Measurements from ENCODE around the gene PTBP1.
"Not testable (repeated sequence)": the region's sequence is repeated elsewhere in the genome, so short reads cannot be mapped to it uniquely, and the experiment has no call there.

PTBP1 gene

DNA sequence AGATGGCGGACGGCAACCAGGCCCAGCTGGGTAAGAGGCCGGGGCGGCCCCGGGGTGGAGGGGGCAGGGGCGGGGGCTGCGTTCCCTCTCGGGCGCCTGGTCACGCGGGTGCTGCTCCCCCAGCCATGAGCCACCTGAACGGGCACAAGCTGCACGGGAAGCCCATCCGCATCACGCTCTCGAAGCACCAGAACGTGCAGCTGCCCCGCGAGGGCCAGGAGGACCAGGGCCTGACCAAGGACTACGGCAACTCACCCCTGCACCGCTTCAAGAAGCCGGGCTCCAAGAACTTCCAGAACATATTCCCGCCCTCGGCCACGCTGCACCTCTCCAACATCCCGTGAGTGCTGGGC, 11.1 kb downstream of the PTBP1 start:
- DNase-seq (ENCODE audit: low read depth in 1 of 2, low spot score in 1 of 2) = no peak

DNA sequence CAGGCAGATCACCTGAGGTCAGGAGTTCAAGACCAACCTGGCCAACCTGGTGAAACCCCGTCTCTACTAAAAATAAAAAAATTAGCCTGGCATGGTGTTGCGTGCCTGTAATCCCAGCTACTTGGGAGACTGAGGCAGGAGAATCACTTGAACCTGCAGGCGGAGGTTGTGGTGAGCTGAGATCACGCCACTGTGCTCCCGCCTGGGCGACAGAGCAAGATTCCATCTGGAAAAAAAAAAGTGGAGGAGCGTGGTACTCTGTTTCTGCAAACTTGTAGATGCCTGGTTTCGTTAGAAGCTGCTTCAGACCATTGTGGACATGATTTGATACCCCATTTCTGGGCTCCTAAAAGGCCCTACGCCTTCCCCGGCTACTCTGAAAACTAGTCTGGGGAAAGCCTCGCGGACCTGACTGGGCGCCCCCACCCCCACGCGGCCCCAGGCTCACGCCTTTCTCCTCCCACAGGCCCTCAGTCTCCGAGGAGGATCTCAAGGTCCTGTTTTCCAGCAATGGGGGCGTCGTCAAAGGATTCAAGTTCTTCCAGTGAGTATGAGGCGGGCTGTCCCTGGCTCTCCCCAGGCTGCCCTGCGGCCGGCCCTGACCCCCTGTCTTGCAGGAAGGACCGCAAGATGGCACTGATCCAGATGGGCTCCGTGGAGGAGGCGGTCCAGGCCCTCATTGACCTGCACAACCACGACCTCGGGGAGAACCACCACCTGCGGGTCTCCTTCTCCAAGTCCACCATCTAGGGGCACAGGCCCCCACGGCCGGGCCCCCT, 13.0 kb downstream of the PTBP1 start:
- no peak for DNase-seq (ENCODE audit: low read depth in 1 of 2, low spot score in 1 of 2)

DNA sequence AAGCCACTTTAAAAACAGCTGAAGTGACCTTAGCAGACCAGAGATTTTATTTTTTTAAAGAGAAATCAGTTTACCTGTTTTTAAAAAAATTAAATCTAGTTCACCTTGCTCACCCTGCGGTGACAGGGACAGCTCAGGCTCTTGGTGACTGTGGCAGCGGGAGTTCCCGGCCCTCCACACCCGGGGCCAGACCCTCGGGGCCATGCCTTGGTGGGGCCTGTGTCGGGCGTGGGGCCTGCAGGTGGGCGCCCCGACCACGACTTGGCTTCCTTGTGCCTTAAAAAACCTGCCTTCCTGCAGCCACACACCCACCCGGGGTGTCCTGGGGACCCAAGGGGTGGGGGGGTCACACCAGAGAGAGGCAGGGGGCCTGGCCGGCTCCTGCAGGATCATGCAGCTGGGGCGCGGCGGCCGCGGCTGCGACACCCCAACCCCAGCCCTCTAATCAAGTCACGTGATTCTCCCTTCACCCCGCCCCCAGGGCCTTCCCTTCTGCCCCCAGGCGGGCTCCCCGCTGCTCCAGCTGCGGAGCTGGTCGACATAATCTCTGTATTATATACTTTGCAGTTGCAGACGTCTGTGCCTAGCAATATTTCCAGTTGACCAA, 13.7 kb downstream of the PTBP1 start:
- no peak for DNase-seq (ENCODE audit: low read depth in 1 of 2, low spot score in 1 of 2)

DNA sequence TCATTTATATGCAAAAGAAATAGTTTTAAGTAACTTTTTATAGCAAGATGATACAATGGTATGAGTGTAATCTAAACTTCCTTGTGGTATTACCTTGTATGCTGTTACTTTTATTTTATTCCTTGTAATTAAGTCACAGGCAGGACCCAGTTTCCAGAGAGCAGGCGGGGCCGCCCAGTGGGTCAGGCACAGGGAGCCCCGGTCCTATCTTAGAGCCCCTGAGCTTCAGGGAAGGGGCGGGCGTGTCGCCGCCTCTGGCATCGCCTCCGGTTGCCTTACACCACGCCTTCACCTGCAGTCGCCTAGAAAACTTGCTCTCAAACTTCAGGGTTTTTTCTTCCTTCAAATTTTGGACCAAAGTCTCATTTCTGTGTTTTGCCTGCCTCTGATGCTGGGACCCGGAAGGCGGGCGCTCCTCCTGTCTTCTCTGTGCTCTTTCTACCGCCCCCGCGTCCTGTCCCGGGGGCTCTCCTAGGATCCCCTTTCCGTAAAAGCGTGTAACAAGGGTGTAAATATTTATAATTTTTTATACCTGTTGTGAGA, 14.3 kb downstream of the PTBP1 start:
- no peak for DNase-seq (ENCODE audit: low read depth in 1 of 2, low spot score in 1 of 2)

DNA sequence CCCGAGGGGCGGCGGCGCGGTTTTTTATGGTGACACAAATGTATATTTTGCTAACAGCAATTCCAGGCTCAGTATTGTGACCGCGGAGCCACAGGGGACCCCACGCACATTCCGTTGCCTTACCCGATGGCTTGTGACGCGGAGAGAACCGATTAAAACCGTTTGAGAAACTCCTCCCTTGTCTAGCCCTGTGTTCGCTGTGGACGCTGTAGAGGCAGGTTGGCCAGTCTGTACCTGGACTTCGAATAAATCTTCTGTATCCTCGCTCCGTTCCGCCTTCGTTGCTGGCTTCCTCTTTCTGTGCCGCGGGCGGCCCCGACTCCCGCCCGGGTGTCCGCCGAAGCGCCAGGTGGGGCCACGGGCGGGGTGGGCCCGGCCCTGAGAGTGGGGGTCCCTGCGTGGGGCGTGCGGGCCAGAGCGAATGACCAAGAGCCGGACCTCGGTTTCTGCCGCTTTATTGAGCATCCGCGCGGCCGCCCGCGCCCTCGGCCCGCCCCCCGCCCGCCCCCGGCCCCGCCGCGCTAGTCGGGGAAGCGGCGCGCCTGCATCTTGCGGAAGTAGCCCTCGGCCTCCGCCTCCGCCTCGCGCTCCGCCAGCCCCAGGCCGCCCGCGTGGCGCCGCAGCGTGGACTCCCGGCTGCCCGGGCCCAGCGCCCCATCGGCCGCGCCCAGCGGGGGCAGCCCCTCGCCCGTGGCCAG, 14.9 kb downstream of the PTBP1 start:
- DNase-seq (ENCODE audit: low read depth in 1 of 2, low spot score in 1 of 2) = no peak

DNA sequence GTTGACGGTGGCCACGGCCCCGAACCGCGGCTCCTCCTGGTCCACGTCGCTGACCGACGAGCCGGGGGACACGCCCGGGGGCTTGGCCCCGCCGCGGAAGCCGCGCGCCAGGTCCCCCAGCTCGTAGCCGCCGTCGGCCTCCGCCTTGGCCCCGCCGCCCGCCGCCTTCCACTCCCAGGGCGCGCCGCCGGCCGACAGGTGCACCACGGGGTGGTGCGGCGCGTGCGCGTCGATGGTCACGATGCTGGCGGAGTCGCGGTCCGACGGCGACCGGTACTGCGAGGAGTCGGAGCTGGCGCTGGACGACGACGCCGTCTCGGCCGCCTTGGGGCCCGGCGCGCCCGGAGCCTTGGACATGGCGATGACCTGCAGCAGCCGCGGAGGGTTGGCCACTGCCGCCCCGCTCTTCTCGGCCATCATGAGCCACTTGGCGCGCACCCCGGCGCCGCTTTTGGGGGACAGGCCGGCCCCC, 15.5 kb downstream of the PTBP1 start:
- DNase-seq (ENCODE audit: low read depth in 1 of 2, low spot score in 1 of 2) = no peak

DNA sequence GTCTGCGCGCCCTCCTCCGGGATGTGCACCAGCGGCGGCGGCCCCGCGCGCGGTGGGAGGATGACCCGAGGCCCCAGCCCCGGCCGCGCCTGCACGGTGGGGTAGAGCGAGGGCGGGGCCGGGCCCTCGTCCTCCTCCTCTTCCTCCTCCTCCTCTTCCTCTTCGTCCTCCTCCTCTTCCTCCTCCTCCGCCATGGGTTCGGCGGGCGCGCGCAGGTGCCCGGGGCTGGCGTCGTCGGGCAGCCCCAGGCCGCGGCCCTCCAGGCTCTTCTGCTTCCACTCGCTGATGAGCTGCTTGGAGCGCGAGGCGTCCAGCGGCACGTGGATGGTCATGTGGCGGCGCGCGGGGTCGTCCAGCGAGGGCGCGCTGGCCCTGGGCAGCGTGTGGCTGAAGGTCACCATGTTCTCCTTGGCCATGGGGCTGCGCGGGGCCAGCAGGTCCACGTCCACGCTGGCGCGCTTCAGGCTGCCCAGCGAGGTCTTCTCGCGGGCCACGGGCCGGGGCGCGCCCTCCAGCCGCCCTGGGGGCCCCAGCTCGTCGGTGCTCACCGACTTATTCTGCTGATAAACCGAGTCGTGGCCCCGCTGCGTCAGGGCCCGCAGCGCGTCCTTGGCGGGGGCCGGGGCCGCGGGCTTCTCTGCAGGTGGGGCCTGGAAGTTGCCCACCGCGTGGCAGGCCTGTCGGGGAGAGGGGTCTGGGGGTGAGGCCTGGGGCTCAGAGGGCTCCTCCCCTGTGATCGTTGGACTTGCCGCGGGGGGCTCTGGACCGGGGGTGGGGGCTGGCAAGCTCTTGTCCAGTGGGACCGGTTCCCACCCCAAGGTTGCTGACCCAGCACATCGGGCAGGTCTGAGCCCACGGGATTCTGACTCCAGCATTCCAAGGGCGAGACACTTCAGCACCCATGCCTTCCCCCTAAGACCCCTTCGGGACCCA, 16.2 kb downstream of the PTBP1 start:
- DNase-seq (ENCODE audit: low read depth in 1 of 2, low spot score in 1 of 2) = no peak

DNA sequence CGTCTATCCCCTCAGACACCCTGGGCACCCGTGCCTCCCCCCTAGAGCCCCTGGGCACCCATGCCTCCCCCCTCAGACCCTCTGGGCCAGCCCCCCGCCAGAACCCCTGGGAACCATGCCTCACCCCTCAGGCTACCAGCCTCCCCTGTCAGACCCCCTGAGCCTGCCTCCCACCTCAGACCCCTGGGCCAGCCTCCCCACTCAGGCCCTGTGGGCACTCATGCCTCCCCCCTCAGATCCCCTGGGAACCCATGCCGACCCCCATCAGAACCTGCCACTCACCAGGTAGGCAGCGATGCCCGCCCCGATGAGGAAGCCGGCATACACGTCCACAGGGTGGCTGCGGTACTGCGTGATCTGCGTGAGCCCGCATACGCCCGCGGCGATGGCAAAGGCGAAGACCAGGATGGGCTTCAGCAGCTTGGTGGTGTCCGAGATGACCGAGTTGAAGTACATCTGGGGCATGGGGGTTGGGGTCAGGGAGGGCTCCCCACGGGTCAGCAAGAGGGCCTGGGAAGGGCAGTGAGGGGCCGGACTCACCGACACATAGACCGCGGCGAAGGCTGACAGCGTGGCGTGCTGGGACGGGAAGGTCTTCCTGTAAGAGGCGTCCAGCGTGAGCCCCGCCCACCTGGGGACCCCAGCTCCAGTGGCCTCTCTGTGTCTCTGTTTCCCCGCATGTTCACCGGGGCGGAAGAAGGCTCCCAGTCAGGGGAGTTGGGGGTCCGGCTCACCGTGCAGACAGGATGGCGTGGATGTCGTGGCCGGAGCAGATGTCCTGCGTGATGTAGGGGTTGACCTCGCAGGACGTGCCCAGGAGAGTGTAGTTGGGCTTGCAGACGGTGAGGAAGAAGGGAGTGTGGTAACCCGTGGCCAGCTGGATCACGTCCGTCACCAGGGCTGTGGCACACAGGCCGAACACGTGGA, 17.2 kb downstream of the PTBP1 start:
- no peak for DNase-seq (ENCODE audit: low read depth in 1 of 2, low spot score in 1 of 2)

DNA sequence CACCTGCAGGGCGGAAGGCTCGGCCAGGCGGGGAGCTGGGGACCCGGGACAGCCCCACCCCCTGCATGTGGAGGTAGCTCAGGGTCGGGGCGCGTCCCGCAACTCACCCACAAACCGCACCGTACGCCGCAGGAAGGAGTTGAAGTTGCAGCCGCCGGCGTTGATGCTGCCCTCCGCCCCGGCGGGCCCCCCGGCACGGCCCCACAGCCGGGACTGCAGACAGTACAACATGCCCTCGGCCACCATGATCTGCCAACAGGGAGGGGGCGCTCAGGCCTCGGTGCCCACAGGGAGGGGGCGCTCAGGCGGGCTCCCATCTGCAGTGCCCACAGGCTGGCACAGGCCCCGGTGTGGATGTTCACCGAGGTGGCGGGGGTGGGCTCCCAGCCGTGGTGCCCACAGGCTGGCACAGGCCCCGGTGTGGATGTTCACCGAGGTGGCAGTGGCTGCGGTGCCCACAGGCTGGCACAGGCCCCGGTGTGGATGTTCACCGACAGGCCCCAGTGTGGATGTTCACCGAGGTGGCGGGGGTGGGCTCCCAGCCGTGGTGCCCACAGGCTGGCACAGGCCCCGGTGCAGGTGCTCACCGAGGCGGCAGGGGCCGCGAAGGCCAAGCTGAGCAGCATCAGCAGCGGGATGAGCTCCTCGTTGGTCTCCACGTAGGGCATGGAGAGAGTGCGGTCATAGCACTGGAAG, 18.0 kb downstream of the PTBP1 start:
- DNase-seq (ENCODE audit: low read depth in 1 of 2, low spot score in 1 of 2) = no peak

DNA sequence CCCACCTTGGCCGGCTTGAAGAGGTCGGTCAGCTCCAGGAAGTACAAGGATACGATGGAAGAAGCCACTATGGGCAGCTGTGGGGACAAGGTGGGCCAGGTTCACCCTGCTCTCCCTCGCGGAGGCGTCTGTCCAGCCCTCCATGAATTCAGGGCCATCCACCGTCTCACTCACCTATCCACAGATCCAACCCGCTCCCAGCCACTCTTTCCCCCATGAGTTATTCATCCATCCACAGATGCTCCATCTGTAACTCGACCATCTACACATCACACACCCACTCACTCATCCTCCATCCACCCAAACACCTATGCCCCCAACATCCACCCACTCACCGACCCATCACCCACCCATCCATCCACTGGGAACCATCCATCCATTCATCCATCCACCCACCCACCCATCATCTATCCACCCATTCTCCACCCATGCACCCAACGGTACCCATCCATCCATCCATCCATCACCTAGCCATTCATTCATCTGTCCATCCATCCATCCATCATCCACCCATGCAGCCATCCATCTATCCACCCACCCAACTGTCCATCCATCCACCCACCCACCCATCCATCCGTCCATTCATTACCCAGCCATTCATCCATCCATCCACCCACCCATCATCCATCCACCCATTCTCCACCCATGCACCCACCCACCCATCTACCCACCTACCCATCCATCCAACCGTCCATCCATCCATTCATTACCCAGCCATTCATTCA, 18.7 kb downstream of the PTBP1 start:
- DNase-seq (ENCODE audit: low read depth in 1 of 2, low spot score in 1 of 2) = no peak

DNA sequence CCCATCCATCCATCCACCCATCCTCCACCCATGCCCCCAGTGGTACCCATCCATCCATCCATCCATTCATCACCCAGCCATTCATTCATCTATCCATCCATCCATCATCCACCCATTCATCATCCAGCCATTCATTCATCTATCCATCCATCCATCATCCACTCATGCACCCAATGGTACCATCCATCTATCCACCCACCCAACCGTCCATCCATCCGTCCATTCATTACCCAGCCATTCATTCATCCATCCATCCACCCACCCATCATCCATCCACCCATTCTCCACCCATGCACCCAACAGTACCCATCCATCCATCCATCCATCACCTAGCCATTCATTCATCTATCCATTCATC, 19.2 kb downstream of the PTBP1 start:
- no peak for DNase-seq (ENCODE audit: low read depth in 1 of 2, low spot score in 1 of 2)

DNA sequence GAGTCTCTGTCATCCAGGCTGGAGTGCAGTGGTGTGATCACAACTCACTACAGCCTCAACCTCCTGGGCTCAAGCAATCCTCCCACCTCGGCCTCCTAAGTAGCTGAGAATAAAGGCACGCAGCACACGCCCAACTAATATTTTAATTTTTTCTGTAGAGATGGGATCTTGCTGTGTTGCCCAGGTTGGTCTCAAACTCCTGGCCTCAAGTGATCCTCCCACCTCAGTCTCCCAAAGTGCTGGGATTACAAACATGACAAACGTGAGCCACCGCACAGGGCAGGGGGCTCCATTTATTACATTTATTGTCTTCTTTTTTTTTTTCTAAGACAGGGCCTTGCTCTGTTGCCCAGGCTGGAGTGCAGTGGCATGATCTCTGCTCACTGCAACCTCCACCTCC, 23.0 kb downstream of the PTBP1 start:
- DNase-seq (ENCODE audit: low read depth in 1 of 2, low spot score in 1 of 2) = not testable (repeated sequence)

DNA sequence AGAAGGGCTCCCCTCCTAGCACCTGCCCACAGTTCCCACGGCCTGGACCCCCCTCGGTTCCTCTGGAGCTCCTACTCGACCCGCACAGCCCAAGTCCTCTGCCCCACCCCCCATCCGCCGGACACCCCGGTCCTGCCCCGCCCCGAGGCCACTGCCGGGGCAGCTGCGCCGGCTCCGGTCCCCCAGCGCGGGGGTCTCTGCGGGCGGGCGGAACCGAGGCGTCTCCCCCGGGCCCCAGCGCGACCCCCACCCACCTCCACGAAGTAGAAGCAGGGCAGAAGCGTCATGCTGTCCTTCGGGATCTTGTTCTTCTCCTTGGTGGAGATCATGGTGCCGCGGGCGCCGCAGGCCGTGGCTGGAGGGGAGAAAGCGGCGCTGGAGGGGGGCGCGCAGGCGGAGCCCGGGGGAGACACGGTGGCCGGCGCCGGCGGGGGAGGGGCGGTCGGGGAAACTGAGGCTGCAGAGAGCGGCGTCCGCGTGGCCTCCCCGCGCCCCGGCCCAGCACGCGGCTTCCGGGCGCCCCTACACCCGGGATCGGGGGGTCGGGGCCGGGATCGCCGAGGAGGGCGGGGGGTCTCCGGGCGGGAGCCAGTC, 24.1 kb downstream of the PTBP1 start:
- DNase-seq (ENCODE audit: low read depth in 1 of 2, low spot score in 1 of 2) = no peak

DNA sequence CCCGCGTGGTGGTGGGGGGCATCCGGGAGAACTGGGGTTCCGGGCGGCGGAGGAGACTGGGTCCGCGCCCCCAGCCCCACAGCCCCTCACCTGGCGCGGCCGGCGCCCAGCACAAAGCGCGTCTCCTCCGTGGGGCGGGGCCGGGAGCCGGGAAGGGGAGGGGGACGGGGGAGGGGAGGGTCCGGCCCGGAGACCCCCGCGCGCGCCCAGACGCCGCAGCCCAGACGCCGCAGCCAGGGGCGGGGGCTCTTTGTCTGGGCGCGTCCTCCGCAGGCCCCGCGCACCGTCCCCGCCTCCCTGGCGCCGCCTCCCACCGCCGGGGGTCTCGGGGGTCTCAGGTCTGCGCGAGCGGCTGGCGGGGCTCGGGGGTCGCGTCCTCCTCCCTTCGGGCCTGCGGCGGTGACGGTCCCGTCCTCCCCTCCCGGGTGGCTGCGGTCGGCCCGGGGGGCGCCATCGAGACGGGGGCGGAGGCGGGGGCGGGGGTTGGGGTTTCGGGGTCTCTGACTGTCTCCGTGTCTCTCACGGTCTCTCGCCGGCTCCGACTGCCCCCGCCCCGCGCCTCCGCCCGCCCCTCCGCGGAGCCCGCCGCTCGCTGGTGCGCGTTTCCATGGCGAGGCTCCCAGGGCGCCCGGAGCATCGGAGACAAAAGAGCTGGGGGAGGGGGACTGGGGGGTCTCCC, 24.7 kb downstream of the PTBP1 start, which contains the start of gene PLPPR3:
Gene PLPPR3, minus strand, starts transcription at position 131 of the 679 bp plus-strand sequence. CDS start 396 bp downstream, outside the sequence.
- no peak for DNase-seq (ENCODE audit: low read depth in 1 of 2, low spot score in 1 of 2)

DNA sequence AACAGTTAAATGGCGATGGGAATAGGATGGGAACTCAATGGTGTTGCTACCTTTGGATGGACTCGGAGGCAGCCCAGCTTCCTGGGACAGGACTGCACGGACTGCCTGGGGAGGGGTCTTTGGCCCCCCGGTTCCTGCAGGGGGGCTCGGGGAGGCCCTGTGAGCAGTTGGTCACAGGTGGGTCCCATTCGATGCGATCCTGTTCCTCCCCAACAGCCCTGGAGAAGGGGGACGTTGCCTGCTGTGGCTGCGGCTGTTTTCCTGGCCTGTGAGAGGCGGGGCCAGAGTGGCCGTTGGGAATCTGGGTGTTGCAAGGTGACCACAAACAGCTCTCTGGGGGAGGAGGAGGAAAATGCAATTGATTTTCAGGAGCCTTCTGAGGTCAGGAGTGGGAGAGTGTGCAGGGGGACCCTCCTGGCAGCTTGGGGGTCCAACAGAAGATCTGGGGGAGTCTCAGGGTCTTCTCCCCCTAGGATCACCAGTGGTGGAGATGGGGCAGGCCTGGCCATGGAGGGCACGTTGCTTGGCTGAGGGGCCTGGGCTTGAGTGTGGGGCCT, 26.4 kb downstream of the PTBP1 start:
- no peak for DNase-seq (ENCODE audit: low read depth in 1 of 2, low spot score in 1 of 2)

DNA sequence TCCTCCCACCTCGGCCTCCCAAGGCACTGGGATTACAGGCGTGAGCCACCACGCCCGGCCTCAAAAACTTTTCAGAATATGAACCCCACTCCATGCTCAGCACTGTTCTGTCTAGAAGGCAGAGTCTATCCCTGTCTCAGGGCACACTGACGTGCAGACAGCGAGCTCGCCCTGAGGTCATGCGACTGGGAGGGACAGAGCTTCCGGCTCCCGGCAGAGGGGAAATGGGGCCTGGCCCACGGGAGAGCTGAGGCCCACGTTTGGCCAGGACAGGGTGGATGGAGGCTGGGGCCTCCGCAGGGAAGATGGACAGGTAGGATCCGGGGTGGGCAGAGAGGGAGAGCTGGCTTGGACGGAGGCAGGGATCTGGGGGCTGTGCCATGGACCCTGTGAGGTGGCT, 27.6 kb downstream of the PTBP1 start:
- DNase-seq (ENCODE audit: low read depth in 1 of 2, low spot score in 1 of 2) = no peak

DNA sequence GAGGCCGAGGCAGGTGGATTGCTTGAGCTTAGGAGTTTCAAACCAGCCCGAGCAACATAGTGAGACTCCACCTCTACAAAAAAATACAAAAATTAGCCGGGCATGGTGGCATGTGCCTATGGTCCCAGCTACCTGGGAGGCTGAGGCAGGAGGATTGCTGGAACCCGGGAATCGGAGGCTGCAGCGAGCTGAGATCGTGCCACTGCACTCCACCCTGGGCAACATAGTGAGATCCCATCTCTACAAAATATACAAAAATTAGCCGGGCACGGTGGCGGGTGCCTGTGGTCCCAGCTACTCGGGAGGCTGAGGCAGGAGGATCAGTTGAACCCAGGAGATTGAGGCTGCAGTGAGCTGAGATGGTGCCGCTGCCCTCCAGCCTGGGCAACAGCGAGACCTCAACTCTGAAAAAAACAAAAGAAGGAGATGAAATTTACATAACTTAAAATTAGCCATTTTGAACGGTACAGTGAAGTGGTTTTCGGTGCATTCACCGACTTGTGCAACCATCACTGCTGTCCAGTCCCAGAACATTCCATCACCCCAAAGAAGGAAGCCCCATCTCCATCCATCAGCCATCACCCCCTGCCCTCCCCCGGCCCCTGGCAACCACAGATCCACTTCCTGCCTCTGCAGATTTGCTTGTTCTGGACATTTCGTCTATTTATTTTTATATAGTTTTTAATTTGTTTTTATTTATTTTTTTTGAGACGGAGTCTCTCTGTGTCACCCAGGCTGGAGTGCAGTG, 28.8 kb downstream of the PTBP1 start:
- DNase-seq (ENCODE audit: low read depth in 1 of 2, low spot score in 1 of 2) = no peak
